ENCODE results near the gene DPP7. TPM values are rescaled to one million over a fixed set of nuclear protein-coding genes. Genes with fewer than 3 reads are reported as not detected.

Gene DPP7
- total RNA-seq, 1 experiment from 2014 or later: 291 TPM

GRCh38 chr9:137079401-137079787 is 35.1 kb downstream of the DPP7 start:
- no peaks in the 10 kb centered on the region for H3K27me3 ChIP-seq (ENCODE audit: insufficient read depth, low read length)
- no peak overlapping the region for H3K9ac ChIP-seq (ENCODE audit: low read length)
- no peaks in the 10 kb centered on the region for H3K9me3 ChIP-seq (ENCODE audit: control insufficient read depth in 1 of 2, insufficient read depth in 1 of 2, low read depth in 1 of 2, low read length in 2 of 2)
- H3K9me2 ChIP-seq (ENCODE audit: insufficient read depth): no peaks in the 10 kb centered on the region
- intact Hi-C loops (cut with micrococcal nuclease): no loop called here
- H4K20me1 ChIP-seq (ENCODE audit: insufficient read depth): no peaks in the 10 kb centered on the region
- peak overlapping the region; percentile 22; the same call in 1 of the 2 replicates for H3K27ac ChIP-seq (ENCODE audit: low read depth, low read length)
- BruUV-seq (replicated peaks): no TSS peak
- no peak overlapping the region for H2AFZ ChIP-seq (ENCODE audit: low read depth, low read length, poor library complexity, severe bottlenecking)
- no peak overlapping the region for H3K4me2 ChIP-seq (ENCODE audit: low read length)
- H3K36me3 ChIP-seq (ENCODE audit: control insufficient read depth in 1 of 2, insufficient read depth in 2 of 2, low read length in 2 of 2): peaks cover 0 to 8% of the 10 kb centered on the region in 2 experiments; a peak in 1 of 4 replicates
- peaks cover 28 to 52% of the 10 kb centered on the region in 2 experiments for H3K4me1 ChIP-seq (ENCODE audit: control insufficient read depth in 1 of 2, insufficient read depth in 2 of 2, low read length in 2 of 2)
- ATAC-seq: no peak
- peaks cover 4% of the 10 kb centered on the region; the same call in 1 of the 2 replicates for H3K79me2 ChIP-seq (ENCODE audit: insufficient read depth, low read length)
- no peak overlapping the region for H3K4me3 ChIP-seq (replicated peaks in 1 of 2; ENCODE audit: low read depth in 1 of 2, low read length in 2 of 2)
- ChIA-PET RAD21 (ENCODE audit: low non-redundant PET in 1 of 2, low total read pairs in 2 of 2, uncharacterized antibody in 2 of 2, unreplicated experiment in 2 of 2) (no interaction called here), POLR2A (no interaction called here), CTCF (interaction anchor here (1.1 kb wide), 1 partner anchor 11 kb away, joined by 6 read pairs; no protein-coding TSS in a partner anchor)
- TF ChIP-seq EZH2 (IDR thresholded peaks at IDR 0.05) (no peak), CBX3 (IDR thresholded peaks at IDR 0.05; ENCODE audit: low read depth) (no peak), CEBPB (IDR thresholded peaks at IDR 0.05; ENCODE audit: low read depth) (no peak), MAX (IDR thresholded peaks at IDR 0.05) (no peak), JUND (IDR thresholded peaks at IDR 0.05) (no peak), SP1 (IDR thresholded peaks at IDR 0.05; ENCODE audit: low read depth) (no peak), CTCF (IDR thresholded peaks at IDR 0.05 in 2 of 3, conservative IDR thresholded peaks at IDR 0.05 in 1 of 3; ENCODE audit: borderline replicate concordance in 1 of 3, insufficient read depth in 1 of 3, low read depth in 2 of 3, low read length in 2 of 3) (no peak), POLR2AphosphoS5 (IDR thresholded peaks at IDR 0.05; ENCODE audit: low read depth, low read length) (no peak), ELF1 (IDR thresholded peaks at IDR 0.05; ENCODE audit: borderline replicate concordance, low read depth) (no peak), EZH2phosphoT487 (IDR thresholded peaks at IDR 0.05; ENCODE audit: borderline replicate concordance) (no peak), ZFX (IDR thresholded peaks at IDR 0.05) (no peak), YY1 (IDR thresholded peaks at IDR 0.05; ENCODE audit: extremely low read depth, insufficient replicate concordance, low read depth, low read length) (no peak), FOSL1 (IDR thresholded peaks at IDR 0.05; ENCODE audit: low read depth) (no peak), SRF (IDR thresholded peaks at IDR 0.05; ENCODE audit: low read depth) (no peak), POLR2A (IDR thresholded peaks at IDR 0.05; ENCODE audit: borderline replicate concordance, extremely low read depth, insufficient read depth, insufficient read length) (no peak), ZBTB33 (IDR thresholded peaks at IDR 0.05; ENCODE audit: extremely low read depth, insufficient replicate concordance, low read length) (no peak)
- no peak for DNase-seq (ENCODE audit: low read depth, low spot score)
